ENCODE measurements around the gene HIPK2. TPM values are rescaled to one million over a fixed set of nuclear protein-coding genes. Genes with fewer than 3 reads are reported as not detected.
A peak's percentile ranks its signal among the peaks of the same experiment; 100 is the strongest.

Gene HIPK2
- polyA plus RNA-seq, 3 donors = 6.3 to 29.0 (median 23.2) TPM

DNA sequence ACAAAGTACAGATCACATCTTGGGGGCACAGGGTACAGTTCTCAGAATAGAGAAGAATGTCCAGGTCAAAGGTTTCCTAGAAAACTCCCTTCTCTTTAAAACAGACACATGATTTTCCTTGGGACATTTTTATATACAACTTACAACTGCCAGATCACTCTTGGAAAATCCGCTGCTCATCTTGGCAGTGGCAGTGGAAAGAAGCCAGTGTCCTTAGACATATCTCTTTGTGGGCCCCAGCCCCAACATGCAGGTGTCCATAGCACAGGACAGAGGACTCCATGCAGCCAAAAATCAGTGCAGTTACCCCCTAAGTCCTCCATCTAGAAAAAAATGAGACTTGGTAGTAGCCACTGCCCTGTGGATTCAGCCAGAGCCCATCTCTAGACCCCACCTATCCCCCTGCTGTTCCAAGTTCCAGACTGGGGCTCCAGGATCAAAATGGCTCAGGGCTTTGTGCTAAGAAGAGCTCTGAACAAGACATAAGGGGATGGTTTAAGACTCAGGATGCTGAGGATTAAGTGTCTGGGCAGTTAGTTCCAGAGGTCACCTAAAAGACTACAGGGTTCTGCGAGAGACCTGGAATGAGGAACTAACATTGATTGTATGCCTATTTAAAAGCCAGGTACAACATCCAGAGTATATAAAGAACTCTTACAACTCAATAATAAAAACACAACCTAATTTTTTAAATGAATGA lies 34.4 kb downstream of the HIPK2 start:
- 68 to 87% (median 80%) methylated on average over 2 of the region's 2 CpGs for WGBS, 3 donors
- H3K27ac ChIP-seq (ENCODE audit: low read depth, low read length) = no peak overlapping the region

GRCh38 chr7:139741789-139742344 lies 35.9 kb downstream of the HIPK2 start:
- H3K27ac ChIP-seq (ENCODE audit: low read depth, low read length) = no peak overlapping the region
- 63 to 86% (median 83%) methylated on average over 6 of the region's 6 CpGs for WGBS, 3 donors

GRCh38 chr7:139741239-139741638 lies 36.6 kb downstream of the HIPK2 start:
- 78 to 86% (median 84%) methylated on average over 7 of the region's 7 CpGs for WGBS, 3 donors
- no peak overlapping the region for H3K27ac ChIP-seq (ENCODE audit: low read depth, low read length)

DNA sequence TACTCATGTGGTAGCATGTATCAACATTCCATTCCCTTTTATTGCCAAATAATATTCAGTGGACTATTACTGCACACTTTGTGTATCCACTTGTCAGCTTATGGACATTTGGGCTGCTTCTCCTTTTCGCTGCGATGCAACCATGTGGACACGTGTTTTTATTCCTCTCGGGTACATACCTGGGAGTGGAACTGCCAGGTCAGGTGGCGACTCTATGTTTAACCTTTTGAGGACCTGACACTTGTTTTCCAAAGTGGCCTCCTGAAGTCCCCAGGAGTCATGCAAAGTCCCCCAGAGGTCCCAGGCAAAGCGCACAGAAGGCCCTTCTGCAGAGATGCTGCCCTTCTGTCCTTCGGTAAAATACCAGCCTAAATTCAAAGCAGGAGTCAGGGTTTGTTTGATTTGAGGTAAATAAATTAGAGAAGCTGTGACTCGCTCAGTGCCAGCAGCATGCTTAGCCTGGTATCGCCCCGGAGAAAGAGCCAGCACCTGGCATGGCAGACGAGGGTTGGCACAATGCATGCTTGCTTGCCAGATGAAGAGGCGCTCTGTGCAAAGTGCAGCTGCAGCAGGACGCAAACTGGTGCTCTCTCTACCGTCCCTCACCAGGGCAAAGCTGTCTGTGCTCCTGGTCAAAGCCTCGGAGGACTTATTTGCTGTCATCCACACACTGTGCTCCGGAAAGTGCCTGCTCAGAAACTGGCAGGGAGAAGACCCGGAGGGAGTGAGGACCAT lies 37.8 kb downstream of the HIPK2 start:
- H3K27ac ChIP-seq (ENCODE audit: low read depth, low read length) = no peak overlapping the region
- 44 to 86% (median 73%) methylated on average over 17 of the region's 17 CpGs for WGBS, 3 donors

- no peak overlapping the region for H3K27ac ChIP-seq (ENCODE audit: low read depth, low read length)
- WGBS, 3 donors = 79 to 89% (median 82%) methylated on average over 3 of the region's 3 CpGs
These were observed 39.0 kb downstream of the HIPK2 start for GRCh38 chr7:139738772-139739171.

DNA sequence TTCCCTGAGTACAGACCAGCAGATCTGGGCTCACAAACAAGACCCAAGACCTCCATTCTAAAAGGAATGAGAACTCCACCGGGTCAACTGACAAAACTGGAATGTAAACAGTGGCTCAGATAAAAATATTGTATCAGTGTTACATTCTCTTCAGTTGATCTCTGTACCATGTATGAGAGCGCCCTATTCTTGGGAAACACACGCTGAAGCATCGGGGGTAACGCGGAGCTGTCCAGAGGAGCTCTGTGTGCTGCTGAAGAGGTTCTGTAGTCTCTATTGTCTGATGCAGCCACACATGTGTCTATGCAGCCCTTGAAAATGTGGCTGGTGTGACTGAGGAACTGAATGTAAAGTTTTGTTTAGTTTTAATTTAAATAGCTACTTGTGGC lies 39.7 kb downstream of the HIPK2 start:
- 67 to 84% (median 82%) methylated on average over 6 of the region's 6 CpGs for WGBS, 3 donors
- H3K27ac ChIP-seq (ENCODE audit: low read depth, low read length) = no peak overlapping the region

DNA sequence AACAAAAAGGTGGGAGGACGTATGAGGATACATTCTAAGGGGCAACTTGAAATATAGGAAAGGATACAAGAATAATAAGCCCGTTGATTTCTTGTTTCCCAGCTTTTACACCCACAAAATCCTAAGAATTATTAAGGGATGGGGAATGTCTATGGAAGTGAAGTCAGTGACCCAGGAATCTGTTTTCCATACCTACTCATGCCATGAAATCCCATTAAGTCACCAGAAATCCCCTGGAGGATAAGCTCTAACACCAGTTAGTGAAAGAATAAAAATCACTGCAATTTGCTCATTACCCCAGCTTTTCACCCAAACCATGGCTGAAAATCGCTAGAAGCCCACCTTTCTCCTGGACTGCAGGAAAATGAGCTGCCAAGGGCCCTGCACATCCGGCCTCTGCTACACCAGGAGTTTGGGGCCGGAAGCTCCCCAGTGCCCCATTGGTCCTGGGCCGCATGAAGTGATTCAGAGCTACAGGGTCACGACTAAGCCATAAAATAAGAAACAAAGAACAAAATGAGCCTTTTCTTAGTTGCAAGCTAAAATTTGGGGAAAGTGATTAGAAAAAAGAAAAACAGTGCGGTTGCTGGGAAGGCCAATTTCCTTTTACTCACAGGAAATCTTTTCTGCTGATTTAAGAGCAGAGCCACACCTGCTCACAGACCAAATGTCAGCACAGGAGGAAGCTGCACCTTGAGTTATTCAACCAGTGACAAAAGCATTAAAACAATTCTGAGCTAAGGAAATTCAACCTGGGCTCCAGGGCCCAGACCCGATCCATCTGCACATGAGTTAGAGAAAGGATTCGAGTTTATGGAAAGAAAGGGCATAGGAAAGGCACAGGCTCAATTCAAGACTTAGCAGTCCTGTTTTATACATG lies 40.3 kb downstream of the HIPK2 start:
- WGBS, 3 donors = 67 to 84% (median 70%) methylated on average over 10 of the region's 10 CpGs
- H3K27ac ChIP-seq (ENCODE audit: low read depth, low read length) = no peak overlapping the region

GRCh38 chr7:139735912-139736595 lies 41.7 kb downstream of the HIPK2 start:
- WGBS, 3 donors = 87 to 95% (median 90%) methylated on average over 9 of the region's 9 CpGs
- no peak overlapping the region for H3K27ac ChIP-seq (ENCODE audit: low read depth, low read length)

DNA sequence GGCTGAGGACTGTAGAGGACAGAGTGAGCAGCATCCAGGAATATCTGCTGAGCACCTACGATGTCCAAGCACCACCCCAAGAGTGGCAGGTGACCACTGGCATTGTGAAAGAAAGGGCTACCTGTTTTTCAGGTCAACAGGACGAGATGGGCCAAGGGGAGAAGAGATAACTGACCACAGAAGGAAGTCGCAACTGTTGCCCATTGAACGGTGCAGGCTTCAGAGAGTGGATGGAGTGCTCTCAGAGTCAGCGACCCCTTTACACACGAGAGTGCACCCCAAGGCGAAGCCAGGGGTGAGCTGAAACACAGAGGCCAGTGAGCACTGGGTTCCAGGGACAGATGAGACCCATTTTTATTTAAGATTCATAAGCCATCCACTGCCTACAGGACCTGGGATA lies 42.3 kb downstream of the HIPK2 start:
- H3K27ac ChIP-seq (ENCODE audit: low read depth, low read length) = no peak overlapping the region
- 77 to 92% (median 77%) methylated on average over 7 of the region's 7 CpGs for WGBS, 3 donors

DNA sequence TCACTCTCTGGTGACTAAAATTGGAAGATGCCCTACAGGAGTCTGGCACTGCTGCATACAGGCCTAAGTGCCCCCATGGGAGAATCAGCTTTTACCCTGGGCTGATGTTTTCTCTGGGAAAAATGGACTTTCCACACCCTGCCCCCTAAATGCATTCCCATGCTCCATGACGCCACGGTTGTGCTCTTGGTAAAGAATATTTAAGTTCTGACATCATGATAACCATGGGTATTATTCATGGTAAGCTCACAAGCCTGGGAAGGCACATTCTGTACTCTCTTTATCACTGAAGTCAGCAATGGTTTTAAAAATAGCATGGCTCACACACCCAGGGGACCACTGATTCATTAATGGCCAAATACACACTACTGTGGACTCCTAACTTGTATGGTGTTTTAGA lies 43.4 kb downstream of the HIPK2 start:
- H3K27ac ChIP-seq (ENCODE audit: low read depth, low read length) = no peak overlapping the region
- 38 to 64% (median 49%) methylated on average over 2 of the region's 2 CpGs for WGBS, 3 donors

DNA sequence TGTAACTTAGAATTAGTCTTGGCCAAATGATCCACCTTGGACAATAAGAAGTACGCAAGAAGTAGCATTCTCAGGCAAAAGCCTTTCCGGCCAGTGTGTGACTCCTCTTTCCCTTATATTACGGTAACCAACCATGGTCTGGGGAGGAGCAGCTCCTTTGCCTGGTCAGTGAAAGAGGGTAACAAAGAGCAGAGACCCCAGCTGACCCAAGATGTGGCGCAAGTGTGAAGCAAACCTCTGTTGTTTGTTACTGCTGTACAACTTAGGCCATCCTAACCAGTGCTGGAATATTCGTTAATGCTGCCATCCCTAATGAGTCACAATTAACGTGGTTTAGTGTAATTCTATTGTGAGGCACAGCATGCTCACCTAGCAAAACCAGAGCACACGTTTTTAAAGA lies 44.0 kb downstream of the HIPK2 start:
- 81 to 90% (median 83%) methylated on average over 7 of the region's 7 CpGs for WGBS, 3 donors
- peak overlapping the region; percentile 65 for H3K27ac ChIP-seq (ENCODE audit: low read depth, low read length)

DNA sequence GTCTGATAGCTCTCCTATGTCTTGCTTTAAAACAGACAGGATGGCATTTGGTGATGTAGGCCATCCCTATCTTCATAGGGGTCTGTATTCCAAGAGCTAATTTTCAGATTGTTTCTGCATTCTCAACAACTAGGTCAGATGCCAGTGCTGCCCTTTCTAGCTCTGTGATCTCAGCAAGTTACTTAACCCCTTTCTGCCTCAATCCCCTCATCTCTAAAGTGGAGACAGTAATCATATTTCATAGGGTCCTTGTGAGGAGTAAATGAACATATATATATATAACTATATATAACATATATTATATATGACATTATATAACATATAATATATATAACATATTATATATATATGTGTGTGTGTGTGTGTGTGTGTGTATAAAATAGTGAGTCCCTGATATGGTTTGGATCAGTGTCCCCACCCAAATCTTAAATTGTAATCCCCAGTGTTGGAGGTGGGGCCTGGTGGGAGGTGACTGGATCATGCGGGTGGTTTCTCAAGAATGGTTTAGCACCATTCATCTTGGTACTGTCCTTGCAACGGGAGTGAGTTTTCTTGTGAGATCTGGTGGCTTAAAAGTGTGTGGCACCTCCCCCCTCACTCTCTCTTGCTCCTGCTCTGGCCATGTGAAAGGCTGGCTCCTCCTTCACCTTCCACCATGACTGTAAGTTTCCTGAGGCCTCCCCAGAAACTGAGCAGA lies 45.2 kb downstream of the HIPK2 start:
- 85 to 94% (median 87%) methylated on average over 2 of the region's 2 CpGs for WGBS, 3 donors
- H3K27ac ChIP-seq (ENCODE audit: low read depth, low read length) = no peak overlapping the region

DNA sequence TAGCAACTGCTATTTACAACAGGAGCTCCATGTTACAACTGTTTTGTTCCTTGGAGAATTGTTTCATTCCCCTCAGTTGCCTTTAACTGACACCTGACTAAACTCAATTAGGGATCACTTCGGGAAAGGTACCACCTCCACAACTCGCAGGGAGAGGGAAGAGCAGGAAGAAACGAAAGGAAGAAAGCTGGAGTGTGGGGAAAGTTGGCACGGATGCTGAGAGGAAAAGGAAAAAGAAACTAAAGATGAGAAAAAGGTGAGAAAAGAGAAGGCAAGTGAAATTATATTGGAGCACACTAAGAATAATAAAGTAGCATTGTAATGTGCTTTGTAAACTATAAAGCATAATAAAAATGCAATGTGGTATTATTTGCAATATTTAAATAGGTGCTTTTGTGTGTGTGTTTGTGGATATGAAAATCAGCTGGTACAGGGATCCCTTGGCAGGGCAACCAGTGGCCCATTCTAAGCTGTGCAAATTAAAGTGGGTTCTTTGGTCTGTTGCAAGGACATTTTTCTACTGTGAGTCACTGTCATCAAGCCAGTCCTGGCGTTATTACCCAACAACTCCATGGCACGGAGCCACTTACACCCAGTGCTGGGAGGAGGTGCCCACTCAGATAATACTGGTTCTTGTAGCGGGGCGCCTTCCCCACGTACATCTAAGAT lies 45.9 kb downstream of the HIPK2 start:
- H3K27ac ChIP-seq (ENCODE audit: low read depth, low read length) = no peak overlapping the region
- 34 to 44% (median 38%) methylated on average over 9 of the region's 9 CpGs for WGBS, 3 donors

GRCh38 chr7:139730746-139731612 lies 46.8 kb downstream of the HIPK2 start:
- H3K27ac ChIP-seq (ENCODE audit: low read depth, low read length) = no peak overlapping the region
- 50 to 65% (median 53%) methylated on average over 15 of the region's 15 CpGs for WGBS, 3 donors

- H3K27ac ChIP-seq (ENCODE audit: low read depth, low read length) = no peak overlapping the region
- 98 to 100% (median 100%) methylated on average over 1 of the region's 1 CpG for whole genome bisulfite sequencing, 3 donors
These were observed 49.6 kb downstream of the HIPK2 start for GRCh38 chr7:139728203-139728602.

DNA sequence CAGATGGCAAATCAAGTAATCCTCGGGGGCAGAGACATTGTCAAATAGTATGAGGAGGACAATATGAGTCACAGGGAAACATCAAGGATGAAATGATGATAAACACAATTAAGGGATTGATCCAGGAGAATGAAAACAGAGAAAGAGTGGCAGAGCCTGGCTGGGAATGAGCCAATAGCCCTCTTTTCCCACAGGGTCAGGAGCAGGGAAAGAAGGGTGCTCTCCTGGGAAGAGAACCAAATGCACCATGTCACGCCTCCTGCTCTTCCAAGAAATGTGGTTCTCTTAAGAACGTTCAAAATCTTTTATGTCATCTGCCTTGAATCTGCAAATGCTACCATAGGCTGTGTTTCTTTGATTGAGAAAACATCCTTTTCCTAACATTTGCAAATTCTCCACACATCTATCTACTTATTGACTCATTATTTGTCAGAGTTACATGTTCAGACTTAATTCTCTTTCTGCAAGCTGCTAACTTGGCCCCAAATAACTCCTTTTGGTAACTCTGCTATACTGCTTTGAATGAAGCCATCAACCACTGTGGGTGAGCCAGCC lies 50.6 kb downstream of the HIPK2 start:
- H3K27ac ChIP-seq (ENCODE audit: low read depth, low read length) = no peak overlapping the region

More for the DNA sequence above, 50.6 kb downstream of the HIPK2 start:
- 62 to 71% (median 66%) methylated on average over 3 of the region's 3 CpGs for WGBS, 3 donors
